OCI-LY1 (cell line): Measurements from ENCODE around the gene ZNF816.

Source experiments
- EZH2 ChIP-seq: fragments of 200-600 bp; sonication (generic), shearing (Covaris generic); IDR thresholded peaks from 2 replicates; pipeline ENCODE4 v1.8.0; 2017; ENCODE audit warnings: borderline replicate concordance, mixed run types, mild to moderate bottlenecking, antibody characterized with exemption, low read length, moderate library complexity, mixed read lengths
- TF ChIP-seq, protein P1 (sequence below): fragments of 200-600 bp; sonication (generic), shearing (Covaris generic); IDR thresholded peaks from 2 replicates; pipeline ENCODE4 v1.5.1; 2017; ENCODE audit warnings: mild to moderate bottlenecking, antibody characterized with exemption, low read length, moderate library complexity, mixed read lengths

GRCh38 chr19:52901842-52902241, 60.8 kb downstream of the ZNF816 start:
- TF ChIP-seq, protein P1, sequence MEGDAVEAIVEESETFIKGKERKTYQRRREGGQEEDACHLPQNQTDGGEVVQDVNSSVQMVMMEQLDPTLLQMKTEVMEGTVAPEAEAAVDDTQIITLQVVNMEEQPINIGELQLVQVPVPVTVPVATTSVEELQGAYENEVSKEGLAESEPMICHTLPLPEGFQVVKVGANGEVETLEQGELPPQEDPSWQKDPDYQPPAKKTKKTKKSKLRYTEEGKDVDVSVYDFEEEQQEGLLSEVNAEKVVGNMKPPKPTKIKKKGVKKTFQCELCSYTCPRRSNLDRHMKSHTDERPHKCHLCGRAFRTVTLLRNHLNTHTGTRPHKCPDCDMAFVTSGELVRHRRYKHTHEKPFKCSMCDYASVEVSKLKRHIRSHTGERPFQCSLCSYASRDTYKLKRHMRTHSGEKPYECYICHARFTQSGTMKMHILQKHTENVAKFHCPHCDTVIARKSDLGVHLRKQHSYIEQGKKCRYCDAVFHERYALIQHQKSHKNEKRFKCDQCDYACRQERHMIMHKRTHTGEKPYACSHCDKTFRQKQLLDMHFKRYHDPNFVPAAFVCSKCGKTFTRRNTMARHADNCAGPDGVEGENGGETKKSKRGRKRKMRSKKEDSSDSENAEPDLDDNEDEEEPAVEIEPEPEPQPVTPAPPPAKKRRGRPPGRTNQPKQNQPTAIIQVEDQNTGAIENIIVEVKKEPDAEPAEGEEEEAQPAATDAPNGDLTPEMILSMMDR = no peak
- TF ChIP-seq EZH2 = no peak
